Lower leg skin (tissue), 3 donors: ENCODE data around the gene RENBP.

Experiments used
- POLR2A ChIP-seq, 2 donors: fragments of 450-650 bp; IDR thresholded peaks; one replicate each; pipeline ENCODE4 v1.6.1; 2016 to 2017; ENCODE audit warnings: antibody characterized with exemption in 2 of 2, mild to moderate bottlenecking in 1 of 2, moderate library complexity in 1 of 2
- TF ChIP-seq, protein P1 (sequence below), 3 donors: fragments of 450-650 bp; IDR thresholded peaks; one replicate each; pipeline ENCODE4 v1.5.1; 2016; ENCODE audit warnings: antibody characterized with exemption in 3 of 3, mild to moderate bottlenecking in 3 of 3, moderate library complexity in 2 of 3

GRCh38 chrX:153981771-153982533, 37.5 kb upstream of the RENBP start:
- TF ChIP-seq, protein P1, sequence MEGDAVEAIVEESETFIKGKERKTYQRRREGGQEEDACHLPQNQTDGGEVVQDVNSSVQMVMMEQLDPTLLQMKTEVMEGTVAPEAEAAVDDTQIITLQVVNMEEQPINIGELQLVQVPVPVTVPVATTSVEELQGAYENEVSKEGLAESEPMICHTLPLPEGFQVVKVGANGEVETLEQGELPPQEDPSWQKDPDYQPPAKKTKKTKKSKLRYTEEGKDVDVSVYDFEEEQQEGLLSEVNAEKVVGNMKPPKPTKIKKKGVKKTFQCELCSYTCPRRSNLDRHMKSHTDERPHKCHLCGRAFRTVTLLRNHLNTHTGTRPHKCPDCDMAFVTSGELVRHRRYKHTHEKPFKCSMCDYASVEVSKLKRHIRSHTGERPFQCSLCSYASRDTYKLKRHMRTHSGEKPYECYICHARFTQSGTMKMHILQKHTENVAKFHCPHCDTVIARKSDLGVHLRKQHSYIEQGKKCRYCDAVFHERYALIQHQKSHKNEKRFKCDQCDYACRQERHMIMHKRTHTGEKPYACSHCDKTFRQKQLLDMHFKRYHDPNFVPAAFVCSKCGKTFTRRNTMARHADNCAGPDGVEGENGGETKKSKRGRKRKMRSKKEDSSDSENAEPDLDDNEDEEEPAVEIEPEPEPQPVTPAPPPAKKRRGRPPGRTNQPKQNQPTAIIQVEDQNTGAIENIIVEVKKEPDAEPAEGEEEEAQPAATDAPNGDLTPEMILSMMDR (IDR thresholded peaks at IDR 0.05): no peak
- TF ChIP-seq POLR2A (IDR thresholded peaks at IDR 0.05): no peak
